ENCODE results near the gene SULF2. TPM values are rescaled to one million over a fixed set of nuclear protein-coding genes. Genes with fewer than 3 reads are reported as not detected.

SULF2 gene
- total and polyA plus RNA-seq, 2 experiments from 2014 or later = 49.0 to 66.6 TPM

GRCh38 chr20:47687095-47687987 is 97.9 kb downstream of the SULF2 start:
- H3K4me3 ChIP-seq = no peak overlapping the region
- no peak overlapping the region for H3K27ac ChIP-seq
- H3K4me1 ChIP-seq (ENCODE audit: insufficient read depth) = no peaks in the 10 kb centered on the region
- no peaks in the 10 kb centered on the region for H3K27me3 ChIP-seq
- no peaks in the 10 kb centered on the region for H3K79me2 ChIP-seq
- H3K36me3 ChIP-seq (replicated peaks; ENCODE audit: insufficient read depth, low read depth) = no peaks in the 10 kb centered on the region
- 96% methylated on average over 19 of the region's 20 CpGs for WGBS (ENCODE audit: low lambda C conversion rate, missing lambda C conversion rate)
- TF ChIP-seq EZH2 (IDR thresholded peaks at IDR 0.05; ENCODE audit: borderline replicate concordance) (no peak), EZH2phosphoT487 (IDR thresholded peaks at IDR 0.05; ENCODE audit: low read depth, severe bottlenecking, unreplicated experiment) (no peak), CTCF (IDR thresholded peaks at IDR 0.05; ENCODE audit: poor library complexity) (no peak)
- H4K20me1 ChIP-seq (ENCODE audit: insufficient read depth, poor library complexity, severe bottlenecking) = no peaks in the 10 kb centered on the region
- DNase-seq (ENCODE audit: low spot score) = no peak
- no peaks in the 10 kb centered on the region for H3K9me2 ChIP-seq (replicated peaks; ENCODE audit: insufficient read depth)
- H2AFZ ChIP-seq = no peak overlapping the region
- H3K9me3 ChIP-seq (ENCODE audit: low read depth) = peaks cover 4% of the 10 kb centered on the region
- H3K4me2 ChIP-seq = no peak overlapping the region

GRCh38 chr20:47686545-47686944 is 98.7 kb downstream of the SULF2 start:
- H4K20me1 ChIP-seq (ENCODE audit: insufficient read depth, poor library complexity, severe bottlenecking) = no peaks in the 10 kb centered on the region
- no peaks in the 10 kb centered on the region for H3K4me1 ChIP-seq (ENCODE audit: insufficient read depth)
- H3K9me2 ChIP-seq (replicated peaks; ENCODE audit: insufficient read depth) = no peaks in the 10 kb centered on the region
- no peak overlapping the region for H2AFZ ChIP-seq
- 71% methylated on average over 14 of the region's 14 CpGs for WGBS (ENCODE audit: low lambda C conversion rate, missing lambda C conversion rate)
- peaks cover 3% of the 10 kb centered on the region for H3K9me3 ChIP-seq (ENCODE audit: low read depth)
- no peak overlapping the region for H3K4me3 ChIP-seq
- DNase-seq (ENCODE audit: low spot score) = peak; percentile 63
- no peaks in the 10 kb centered on the region for H3K27me3 ChIP-seq
- H3K4me2 ChIP-seq = no peak overlapping the region
- no peak overlapping the region for H3K27ac ChIP-seq
- H3K36me3 ChIP-seq (replicated peaks; ENCODE audit: insufficient read depth, low read depth) = no peaks in the 10 kb centered on the region
- TF ChIP-seq EZH2phosphoT487 (IDR thresholded peaks at IDR 0.05; ENCODE audit: low read depth, severe bottlenecking, unreplicated experiment) (no peak), CTCF (IDR thresholded peaks at IDR 0.05; ENCODE audit: poor library complexity) (no peak), EZH2 (IDR thresholded peaks at IDR 0.05; ENCODE audit: borderline replicate concordance) (no peak)
- H3K79me2 ChIP-seq = no peaks in the 10 kb centered on the region

GRCh38 chr20:47684306-47685080 is 100.8 kb downstream of the SULF2 start:
- H3K36me3 ChIP-seq (replicated peaks; ENCODE audit: insufficient read depth, low read depth) = no peaks in the 10 kb centered on the region

More at GRCh38 chr20:47684306-47685080, 100.8 kb downstream of the SULF2 start:
- Histone ChIP-seq H3K4me3 (no peak overlapping the region), H3K9me2 (replicated peaks; ENCODE audit: insufficient read depth) (no peaks in the 10 kb centered on the region), H3K27me3 (no peaks in the 10 kb centered on the region), H3K79me2 (no peaks in the 10 kb centered on the region), H3K27ac (no peak overlapping the region), H3K4me1 (ENCODE audit: insufficient read depth) (no peaks in the 10 kb centered on the region), H3K4me2 (no peak overlapping the region), H4K20me1 (ENCODE audit: insufficient read depth, poor library complexity, severe bottlenecking) (no peaks in the 10 kb centered on the region), H3K9me3 (ENCODE audit: low read depth) (no peaks in the 10 kb centered on the region), H2AFZ (no peak overlapping the region)
- TF ChIP-seq EZH2 (IDR thresholded peaks at IDR 0.05; ENCODE audit: borderline replicate concordance) (no peak), EZH2phosphoT487 (IDR thresholded peaks at IDR 0.05; ENCODE audit: low read depth, severe bottlenecking, unreplicated experiment) (no peak), CTCF (IDR thresholded peaks at IDR 0.05; ENCODE audit: poor library complexity) (no peak)
- WGBS (ENCODE audit: low lambda C conversion rate, missing lambda C conversion rate) = 90% methylated on average over 25 of the region's 26 CpGs
- DNase-seq (ENCODE audit: low spot score) = peak; percentile 34

Measured in hepatocyte (in vitro differentiated cells).